Bronchial epithelial cell (primary cell): ENCODE results near the gene MPRIP. TPM values are rescaled to one million over a fixed set of nuclear protein-coding genes. Genes with fewer than 3 reads are reported as not detected.
A peak's percentile ranks its signal among the peaks of the same experiment; 100 is the strongest.

Source experiments
- DNase-seq: peaks from one replicate; pipeline ENCODE4 v3.0.0-alpha.2; 2010; ENCODE audit warnings: low read depth
- FAIRE-seq: peaks from 2 replicates; lab custom pipeline; 2011; peaks lifted over from hg19 to GRCh38; lab: Jason Lieb, UNC
- H3K27me3 ChIP-seq: 2 replicates; pipeline ENCODE4 v1.5.1; 2011; ENCODE audit warnings: low read length; ENCODE audit not compliant: control insufficient read depth, insufficient read depth
- H3K36me3 ChIP-seq: 2 replicates; pipeline ENCODE4 v1.5.1; 2011; ENCODE audit warnings: low read length; ENCODE audit not compliant: control insufficient read depth, insufficient read depth
- H3K4me3 ChIP-seq: 2 replicates; pipeline ENCODE4 v1.5.1; 2011; ENCODE audit warnings: mild to moderate bottlenecking, low read depth, low read length, control low read depth
- CTCF ChIP-seq: IDR thresholded peaks from 2 replicates; pipeline ENCODE4 v1.5.1; 2011; ENCODE audit warnings: mild to moderate bottlenecking, moderate library complexity, low read length, control low read depth, inconsistent platforms; ENCODE audit not compliant: insufficient read depth, severe bottlenecking
- total RNA-seq: library from RNA; depleted of rRNA; stranded (reverse); fragments of >200 nt; gene quantifications from 2 replicates; pipeline ENCODE4 v1.2.1, GENCODE V29; 2014

The MPRIP gene
- total RNA-seq, 1 donor from 2014 or later = 183 TPM

- H3K36me3 ChIP-seq = peaks cover 52% of the 10 kb centered on the region
- FAIRE-seq = no peak
Observed at GRCh38 chr17:17143501-17143900, 101.2 kb downstream of the MPRIP start.

DNA sequence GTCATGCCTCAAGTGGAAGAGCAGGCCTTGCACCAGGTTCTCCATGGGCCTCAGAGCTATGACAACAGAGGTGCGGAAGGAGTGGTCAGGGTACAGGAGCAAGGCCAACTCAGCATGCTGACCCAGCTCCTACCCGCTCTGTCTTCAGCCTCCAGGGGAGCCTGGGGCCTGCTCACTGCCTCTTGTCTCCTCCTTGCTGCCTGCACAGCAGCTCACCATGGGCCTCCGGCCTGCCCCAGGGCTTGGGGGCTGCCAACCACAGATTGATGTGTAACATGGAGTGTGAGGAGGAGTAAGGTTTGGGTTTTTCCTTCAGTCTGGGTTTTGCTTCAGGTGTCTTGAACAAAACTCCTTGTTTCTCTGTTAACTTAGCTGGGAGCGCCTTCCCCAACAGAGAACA is 101.8 kb downstream of the MPRIP start:
- TF ChIP-seq CTCF = no peak
- DNase-seq (no peak), FAIRE-seq (peak; percentile 47)
- Histone ChIP-seq H3K36me3 (peaks cover 54% of the 10 kb centered on the region), H3K27me3 (no peaks in the 10 kb centered on the region), H3K4me3 (no peak overlapping the region)

More at GRCh38 chr17:17143501-17143900, 101.2 kb downstream of the MPRIP start:
- DNase-seq = no peak
- H3K27me3 ChIP-seq = no peaks in the 10 kb centered on the region
- no peak for TF ChIP-seq CTCF
- H3K4me3 ChIP-seq = no peak overlapping the region

DNA sequence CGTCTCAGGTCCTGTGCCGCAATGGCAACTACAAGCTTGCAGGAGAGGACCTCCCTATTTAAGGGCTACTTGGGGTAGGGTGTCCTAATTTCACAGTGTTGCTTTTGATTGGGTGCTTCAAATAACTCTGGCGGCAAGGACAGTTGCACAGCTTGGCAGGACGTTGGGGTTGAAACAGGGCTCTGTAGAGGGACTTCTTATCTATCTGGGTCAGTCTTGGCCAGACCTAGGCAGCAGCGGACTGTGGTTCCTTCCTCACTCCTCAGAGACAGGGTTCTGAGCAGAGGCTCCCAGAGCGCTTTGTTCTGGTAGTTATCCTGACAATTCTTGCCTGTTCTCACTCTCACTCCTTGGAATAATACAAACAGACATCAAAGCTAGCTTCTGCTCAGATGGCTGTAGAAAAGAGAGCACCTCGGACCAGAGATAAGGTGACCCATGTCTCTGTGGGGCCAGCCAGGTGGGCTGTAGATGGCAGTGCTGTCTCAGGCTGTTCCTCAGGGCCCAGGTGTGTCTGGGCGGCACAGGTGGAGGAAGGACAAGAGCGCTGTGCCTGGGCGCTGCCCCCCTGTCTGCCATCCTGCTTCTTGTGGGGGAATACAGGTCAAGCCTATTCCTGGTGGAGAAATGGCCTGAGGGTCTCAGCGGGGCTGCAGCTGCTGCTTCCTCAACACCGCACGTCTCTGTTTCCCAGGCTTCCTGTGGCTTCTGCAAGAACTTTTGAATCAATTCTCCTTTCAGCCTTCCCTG is 102.8 kb downstream of the MPRIP start:
- H3K4me3 ChIP-seq = no peak overlapping the region
- H3K36me3 ChIP-seq = peaks cover 54% of the 10 kb centered on the region
- no peak for DNase-seq
- H3K27me3 ChIP-seq = no peaks in the 10 kb centered on the region
- FAIRE-seq = peak; percentile 55
- TF ChIP-seq CTCF = no peak

GRCh38 chr17:17146786-17147406 is 104.6 kb downstream of the MPRIP start:
- Histone ChIP-seq H3K27me3 (no peaks in the 10 kb centered on the region), H3K36me3 (peaks cover 51% of the 10 kb centered on the region), H3K4me3 (no peak overlapping the region)
- TF ChIP-seq CTCF = peak; percentile 40
- FAIRE-seq (no peak), DNase-seq (no peak)

DNA sequence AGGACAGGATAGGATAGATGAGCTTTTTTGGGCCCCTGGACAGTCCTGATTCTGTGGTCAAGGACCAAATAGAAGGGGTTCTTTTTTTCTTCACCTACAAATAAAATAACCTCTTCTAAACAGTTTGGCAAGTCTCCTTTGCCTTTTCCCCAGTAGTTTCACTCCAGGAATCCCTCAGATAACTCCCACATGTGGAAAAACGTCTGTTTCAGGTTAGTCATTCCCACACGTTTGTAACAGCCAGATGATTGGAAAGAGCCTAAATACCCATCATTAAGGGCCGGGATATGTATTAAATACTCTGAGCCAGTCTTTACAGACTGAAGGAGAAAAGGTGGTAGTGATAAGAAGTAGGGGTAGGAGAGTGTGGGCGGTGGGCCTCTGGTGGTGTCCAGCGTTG is 105.6 kb downstream of the MPRIP start:
- FAIRE-seq (no peak), DNase-seq (no peak)
- no peak for TF ChIP-seq CTCF
- Histone ChIP-seq H3K36me3 (peaks cover 48% of the 10 kb centered on the region), H3K27me3 (no peaks in the 10 kb centered on the region), H3K4me3 (no peak overlapping the region)
